HepG2 (cell line): Measurements from ENCODE around the gene CDK2. TPM values are rescaled to one million over a fixed set of nuclear protein-coding genes. Genes with fewer than 3 reads are reported as not detected.

Source experiments
- ATF1 ChIP-seq: IDR thresholded peaks from 2 replicates; pipeline ENCODE4 v1.6.1; 2016; ENCODE audit warnings: mild to moderate bottlenecking, control low read depth
- CERS6 ChIP-seq: sonication (generic); formaldehyde crosslinking; IDR thresholded peaks from 2 replicates; pipeline ENCODE4 v1.5.0; 2020; ENCODE audit warnings: missing genetic modification reagents
- GATAD1 ChIP-seq: IDR thresholded peaks from 2 replicates; pipeline ENCODE4 v1.6.1; 2016; ENCODE audit warnings: missing genetic modification reagents, missing compliant biosample characterization
- HDAC1 ChIP-seq: sonication (generic); formaldehyde crosslinking; IDR thresholded peaks from 2 replicates; pipeline ENCODE4 v1.5.1; 2020; ENCODE audit warnings: mild to moderate bottlenecking, missing genetic modification reagents
- MTF2 ChIP-seq: sonication (generic); formaldehyde crosslinking; IDR thresholded peaks from 2 replicates; pipeline ENCODE4 v1.5.0; 2020; ENCODE audit warnings: missing genetic modification reagents, borderline replicate concordance
- MXD4 ChIP-seq: IDR thresholded peaks from 2 replicates; pipeline ENCODE4 v1.6.1; 2016; ENCODE audit warnings: mild to moderate bottlenecking, missing biosample characterization, missing genetic modification reagents
- POLR2G ChIP-seq: fragments of 200-400 bp; formaldehyde crosslinking; IDR thresholded peaks from 2 replicates; pipeline ENCODE4 v1.6.1; 2018; ENCODE audit warnings: mild to moderate bottlenecking, low read depth, low read length, moderate library complexity
- TAF1 ChIP-seq: sonication (generic); formaldehyde crosslinking; IDR thresholded peaks from 2 replicates; pipeline ENCODE4 v1.4.0; 2020; ENCODE audit warnings: missing genetic modification reagents
- TAF15 ChIP-seq: fragments of 200-400 bp; formaldehyde crosslinking; IDR thresholded peaks from one replicate; pipeline ENCODE4 v1.6.1; 2018; ENCODE audit warnings: mild to moderate bottlenecking, low read depth, low read length; ENCODE audit not compliant: poor library complexity, severe bottlenecking
- ZBTB7B ChIP-seq: sonication (generic); formaldehyde crosslinking; IDR thresholded peaks from 2 replicates; pipeline ENCODE4 v1.4.0; 2020; ENCODE audit warnings: missing genetic modification reagents
- ZFP1 ChIP-seq: IDR thresholded peaks from 2 replicates; pipeline ENCODE4 v1.6.1; 2016
- ZNF142 ChIP-seq: sonication (generic); formaldehyde crosslinking; IDR thresholded peaks from 2 replicates; pipeline ENCODE4 v1.4.0; 2020; ENCODE audit warnings: missing genetic modification reagents
- ZNF337 ChIP-seq: sonication (generic); formaldehyde crosslinking; IDR thresholded peaks from 2 replicates; pipeline ENCODE4 v1.5.1; 2020; ENCODE audit warnings: missing genetic modification reagents, low read depth, mild to moderate bottlenecking, borderline replicate concordance
- ZNF446 ChIP-seq: sonication (generic); formaldehyde crosslinking; IDR thresholded peaks from 2 replicates; pipeline ENCODE4 v1.5.0; 2020; ENCODE audit warnings: mild to moderate bottlenecking, missing genetic modification reagents
- ZNF687 ChIP-seq: sonication (generic); formaldehyde crosslinking; IDR thresholded peaks from 2 replicates; pipeline ENCODE4 v1.5.1; 2020; ENCODE audit warnings: mild to moderate bottlenecking, missing genetic modification reagents, moderate library complexity
- polyA plus RNA-seq, 8 experiments: library from polyadenylated mRNA; depleted of rRNA in 3 of 8; stranded (reverse) in 7 of 8; unstranded in 1 of 8; fragments of >200 nt; fragmentation: Illumina TruSeq in 4 of 8; extraction: Trizol in 4 of 8; gene quantifications; 2 replicates each; pipeline versions ENCODE4 v1.2.1 to v1.2.3, GENCODE V29; 2011 to 2016; ENCODE audit warnings: low read depth in 4 of 8, missing spikeins in 1 of 8, mixed read lengths in 1 of 8; ENCODE audit not compliant: insufficient read depth in 1 of 8
- total RNA-seq, 5 experiments: library from RNA; depleted of rRNA; stranded (reverse); fragments of >200 nt; fragmentation: Illumina TruSeq; extraction: Trizol; gene quantifications; 2 replicates each; pipeline ENCODE4 v1.2.3, GENCODE V29; 2016; ENCODE audit warnings: low read depth in 1 of 5

The CDK2 gene
- total and polyA plus RNA-seq, 2 of the 13 experiments (the other 11 are each of a cell fraction or from before 2014, with no cell fraction given), result 47.5 to 52.6 TPM

GRCh38 chr12:55926738-55927587 lies 39.7 kb upstream of the CDK2 start (continued):
- TF ChIP-seq ZNF142 (CRISPR knock-in tag), result 0 out of 2 replicates have a peak, but pooled peaks have one; percentile 14
- TF ChIP-seq MXD4 (CRISPR knock-in tag), result 0 out of 2 replicates have a peak, but pooled peaks have one; percentile 25
- 0 out of 2 replicates have a peak, but pooled peaks have one; percentile 50 for TF ChIP-seq CERS6 (CRISPR knock-in tag)
- TF ChIP-seq ZNF337, result 0 out of 2 replicates have a peak, but pooled peaks have one; percentile 67
- TF ChIP-seq MTF2 (CRISPR knock-in tag), result peak; percentile 8; the same call in 1 of the 2 replicates
- TF ChIP-seq ZBTB7B (CRISPR knock-in tag), result peak; percentile 94
- no peak for TF ChIP-seq ZFP1 (CRISPR knock-in tag)
- no peak for TF ChIP-seq TAF15
- TF ChIP-seq GATAD1 (CRISPR knock-in tag), result peak; percentile 86
- peak; percentile 41 for TF ChIP-seq ZNF687 (CRISPR knock-in tag)
- TF ChIP-seq ZNF446 (CRISPR knock-in tag), result 0 out of 2 replicates have a peak, but pooled peaks have one; percentile 18
- peak; percentile 75 for TF ChIP-seq POLR2G
- TF ChIP-seq HDAC1 (CRISPR knock-in tag), result 0 out of 2 replicates have a peak, but pooled peaks have one; percentile 11
- TF ChIP-seq TAF1 (CRISPR knock-in tag), result peak; percentile 68
- TF ChIP-seq ATF1 (CRISPR knock-in tag), result 0 out of 2 replicates have a peak, but pooled peaks have one; percentile 40
